ENCODE data around the gene AMHR2. TPM values are rescaled to one million over a fixed set of nuclear protein-coding genes. Genes with fewer than 3 reads are reported as not detected.

AMHR2 gene
- total RNA-seq, 5 donors from 2014 or later (not counting 1 experiment from before 2014, with no cell fraction given) = 0.19 TPM; not detected in 4

- DNase-seq (peak in 34 of 35 experiments; percentile 76 to 100 (median 98)), ATAC-seq (replicated peaks in 1 of 4) (peak; percentile 75 to 79 (median 76))
- ChIA-PET POLR2A (interaction anchor here (0.6 to 1.4 kb wide), 6 partner anchors 35 to 199 kb away, joined by 3 to 7 read pairs (median 5); partner anchors contain the start of genes CSAD (in 1 of the 2), PFDN5 (in 1 of the 2), TARBP2 (in 1 of the 2) and ZNF740 (in 1 of the 2)), CTCF (interaction anchor here (0.5 to 2.4 kb wide), 18 partner anchors 26 to 373 kb away, joined by 3 to 31 read pairs (median 3); partner anchors contain the start of genes AAAS (in 2 of the 2), ATP5MC2 (in 1 of the 2), CSAD (in 1 of the 2) and EIF4B (in 1 of the 2))
- H3K4me3 ChIP-seq (ENCODE audit: control insufficient read depth in 1 of 2, extremely low read depth in 1 of 2, low read length in 1 of 2) = peak overlapping the region; percentile 51 to 65
- H3K36me3 ChIP-seq (ENCODE audit: control insufficient read depth in 2 of 2, extremely low read depth in 1 of 2, insufficient read depth in 1 of 2, low read length in 1 of 2) = peaks cover 3 to 24% of the 10 kb centered on the region in 2 donors
- H3K27ac ChIP-seq (ENCODE audit: low read length) = peak overlapping the region; percentile 64
- no peaks in the 10 kb centered on the region for H3K27me3 ChIP-seq (replicated peaks in 1 of 2; ENCODE audit: control insufficient read depth in 2 of 2, extremely low read depth in 1 of 2, insufficient read depth in 2 of 2, low read length in 1 of 2)
- WGBS (ENCODE audit: insufficient coverage) = under 1% methylated on average over 26 of the region's 29 CpGs
- Mint-ChIP-seq H3K36me3 (peaks cover 28% of the 10 kb centered on the region), H3K9me3 (no peaks in the 10 kb centered on the region), H3K27ac (no peak overlapping the region), H3K4me3 (no peak overlapping the region), H3K27me3 (no peaks in the 10 kb centered on the region), H3K4me1 (peaks cover 32 to 45% (median 38%) of the 10 kb centered on the region in 3 donors)
- H3K4me1 ChIP-seq (ENCODE audit: control insufficient read depth in 1 of 2, extremely low read depth in 1 of 2, insufficient read depth in 2 of 2, low read length in 2 of 2) = peaks cover 31 to 51% of the 10 kb centered on the region in 2 experiments
- no peaks in the 10 kb centered on the region for H3K9me3 ChIP-seq
Observed at GRCh38 chr12:53379389-53380103, 44.1 kb upstream of the AMHR2 start.

- peaks cover 28% of the 10 kb centered on the region for H3K36me3 Mint-ChIP-seq
- Histone ChIP-seq H3K4me1 (ENCODE audit: control insufficient read depth in 1 of 2, extremely low read depth in 1 of 2, insufficient read depth in 2 of 2, low read length in 2 of 2) (peaks cover 32 to 57% of the 10 kb centered on the region in 2 experiments), H3K27me3 (replicated peaks in 1 of 2; ENCODE audit: control insufficient read depth in 2 of 2, extremely low read depth in 1 of 2, insufficient read depth in 2 of 2, low read length in 1 of 2) (no peaks in the 10 kb centered on the region), H3K4me3 (ENCODE audit: control insufficient read depth in 1 of 2, extremely low read depth in 1 of 2, low read length in 1 of 2) (peak within 1 kb of the TSS; percentile 55 to 65), H3K27ac (ENCODE audit: low read length) (peak within 1 kb of the TSS; percentile 68), H3K36me3 (ENCODE audit: control insufficient read depth in 2 of 2, extremely low read depth in 1 of 2, insufficient read depth in 1 of 2, low read length in 1 of 2) (peaks cover 5 to 27% of the 10 kb centered on the region in 2 donors), H3K9me3 (no peaks in the 10 kb centered on the region)
- WGBS (ENCODE audit: insufficient coverage) = 1% methylated on average over 20 of the region's 71 CpGs
- ATAC-seq (replicated peaks in 1 of 4) (peak; percentile 40 to 58 (median 56)), DNase-seq (peak; percentile 62 to 100 (median 78))
- H3K4me3 Mint-ChIP-seq = peak within 1 kb of the TSS in 2 of 3 donors; percentile 78 to 84
- H3K27me3 Mint-ChIP-seq = no peaks in the 10 kb centered on the region
- ChIA-PET CTCF (interaction anchor here (0.5 to 2.8 kb wide), 15 partner anchors 27 to 374 kb away, joined by 3 to 31 read pairs (median 3); partner anchors contain the start of genes AAAS (in 1 of the 2), ATP5MC2 (in 1 of the 2), EIF4B (in 1 of the 2) and MYG1 (in 1 of the 2)), POLR2A (interaction anchor here (0.6 to 1.4 kb wide), 5 partner anchors 36 to 121 kb away, joined by 3 to 7 read pairs (median 5); partner anchors contain the start of gene TARBP2 (in 2 of the 2))
- peak within 1 kb of the TSS; percentile 85 to 87 for H3K27ac Mint-ChIP-seq
- no peaks in the 10 kb centered on the region for H3K9me3 Mint-ChIP-seq
- H3K4me1 Mint-ChIP-seq = peaks cover 32 to 47% (median 41%) of the 10 kb centered on the region in 3 donors
Observed at GRCh38 chr12:53380104-53380793, 43.4 kb upstream of the AMHR2 start, which contains the start of gene SP1. SP1 (plus strand) TSS chr12:53380176; CDS start chr12:53380292, 116 bp downstream.

- Histone ChIP-seq H3K4me1 (ENCODE audit: control insufficient read depth in 1 of 2, extremely low read depth in 1 of 2, insufficient read depth in 2 of 2, low read length in 2 of 2) (peaks cover 32 to 64% of the 10 kb centered on the region in 2 experiments), H3K4me3 (ENCODE audit: control insufficient read depth in 1 of 2, extremely low read depth in 1 of 2, low read length in 1 of 2) (peak overlapping the region; percentile 39 to 55), H3K27ac (ENCODE audit: low read length) (peak overlapping the region; percentile 15), H3K36me3 (ENCODE audit: control insufficient read depth in 2 of 2, extremely low read depth in 1 of 2, insufficient read depth in 1 of 2, low read length in 1 of 2) (peaks cover 5 to 33% of the 10 kb centered on the region in 2 donors), H3K27me3 (replicated peaks in 1 of 2; ENCODE audit: control insufficient read depth in 2 of 2, extremely low read depth in 1 of 2, insufficient read depth in 2 of 2, low read length in 1 of 2) (no peaks in the 10 kb centered on the region), H3K9me3 (no peaks in the 10 kb centered on the region)
- Mint-ChIP-seq H3K4me1 (peaks cover 36 to 53% (median 44%) of the 10 kb centered on the region in 3 donors), H3K36me3 (peaks cover 30% of the 10 kb centered on the region), H3K9me3 (no peaks in the 10 kb centered on the region), H3K27ac (peak overlapping the region; percentile 85 to 93), H3K4me3 (peak overlapping the region in 2 of 3 donors; percentile 78 to 84), H3K27me3 (no peaks in the 10 kb centered on the region)
- CTCF ChIA-PET = interaction anchor here (0.6 to 2.8 kb wide), 9 partner anchors 25 to 96 kb away, joined by 3 to 24 read pairs (median 3); partner anchors contain the start of genes AAAS (in 1 of the 2) and PRR13 (in 1 of the 2)
- POLR2A ChIA-PET = interaction anchor here in 1 of 2 donors (0.5 kb wide), 1 partner anchor 72 kb away, joined by 6 read pairs; no protein-coding TSS in a partner anchor
- WGBS (ENCODE audit: insufficient coverage) = 17% methylated on average over 7 of the region's 21 CpGs
- ATAC-seq (replicated peaks in 1 of 4) (no peak), DNase-seq (peak in 1 of 35 experiments; percentile 7)
Observed at GRCh38 chr12:53380794-53381730, 42.6 kb upstream of the AMHR2 start.

GRCh38 chr12:53381731-53382630 lies 41.7 kb upstream of the AMHR2 start:
- Mint-ChIP-seq H3K4me3 (peak overlapping the region in 2 of 3 donors; percentile 78 to 84), H3K27me3 (no peaks in the 10 kb centered on the region), H3K9me3 (no peaks in the 10 kb centered on the region), H3K4me1 (peaks cover 46 to 58% (median 50%) of the 10 kb centered on the region in 3 donors), H3K36me3 (peaks cover 32% of the 10 kb centered on the region), H3K27ac (peak overlapping the region; percentile 85 to 93)
- ATAC-seq (replicated peaks in 1 of 4) = no peak
- WGBS (ENCODE audit: insufficient coverage) = 54% methylated on average over 5 of the region's 9 CpGs
- ChIA-PET CTCF (interaction anchor here (0.5 to 2.8 kb wide), 9 partner anchors 26 to 1027 kb away, joined by 3 to 24 read pairs (median 3); partner anchors contain the start of genes AAAS (in 1 of the 2) and PRR13 (in 1 of the 2)), POLR2A (no interaction called here)
- no peaks in the 10 kb centered on the region for H3K9me3 ChIP-seq
- H3K27me3 ChIP-seq (replicated peaks in 1 of 2; ENCODE audit: control insufficient read depth in 2 of 2, extremely low read depth in 1 of 2, insufficient read depth in 2 of 2, low read length in 1 of 2) = no peaks in the 10 kb centered on the region
- peak in 31 of 35 experiments; percentile 2 to 71 (median 32) for DNase-seq
- H3K4me3 ChIP-seq (ENCODE audit: control insufficient read depth in 1 of 2, extremely low read depth in 1 of 2, low read length in 1 of 2) = no peak overlapping the region
- H3K27ac ChIP-seq (ENCODE audit: low read length) = peak overlapping the region; percentile 4
- H3K36me3 ChIP-seq (ENCODE audit: control insufficient read depth in 2 of 2, extremely low read depth in 1 of 2, insufficient read depth in 1 of 2, low read length in 1 of 2) = peaks cover 5 to 36% of the 10 kb centered on the region in 2 donors
- H3K4me1 ChIP-seq (ENCODE audit: control insufficient read depth in 1 of 2, extremely low read depth in 1 of 2, insufficient read depth in 2 of 2, low read length in 2 of 2) = peaks cover 33 to 73% of the 10 kb centered on the region in 2 experiments

- Histone ChIP-seq H3K4me3 (ENCODE audit: control insufficient read depth in 1 of 2, extremely low read depth in 1 of 2, low read length in 1 of 2) (peak overlapping the region in 1 of 2 donors; percentile 7), H3K36me3 (ENCODE audit: control insufficient read depth in 2 of 2, extremely low read depth in 1 of 2, insufficient read depth in 1 of 2, low read length in 1 of 2) (peaks cover 5 to 42% of the 10 kb centered on the region in 2 donors), H3K4me1 (ENCODE audit: control insufficient read depth in 1 of 2, extremely low read depth in 1 of 2, insufficient read depth in 2 of 2, low read length in 2 of 2) (peaks cover 33 to 76% of the 10 kb centered on the region in 2 experiments), H3K9me3 (no peaks in the 10 kb centered on the region), H3K27ac (ENCODE audit: low read length) (no peak overlapping the region), H3K27me3 (replicated peaks in 1 of 2; ENCODE audit: control insufficient read depth in 2 of 2, extremely low read depth in 1 of 2, insufficient read depth in 2 of 2, low read length in 1 of 2) (no peaks in the 10 kb centered on the region)
- 80% methylated on average over 2 of the region's 2 CpGs for WGBS (ENCODE audit: insufficient coverage)
- ATAC-seq (replicated peaks in 1 of 4) (no peak), DNase-seq (no peak)
- H3K4me3 Mint-ChIP-seq = peak overlapping the region in 2 of 3 donors; percentile 78 to 84
- H3K27me3 Mint-ChIP-seq = no peaks in the 10 kb centered on the region
- peaks cover 38% of the 10 kb centered on the region for H3K36me3 Mint-ChIP-seq
- no peaks in the 10 kb centered on the region for H3K9me3 Mint-ChIP-seq
- POLR2A ChIA-PET = interaction anchor here in 1 of 2 donors (0.6 to 0.7 kb wide), 2 partner anchors 31 to 359 kb away, joined by 3 to 4 read pairs; no protein-coding TSS in a partner anchor
- H3K27ac Mint-ChIP-seq = peak overlapping the region; percentile 7 to 69
- H3K4me1 Mint-ChIP-seq = peaks cover 58 to 67% (median 61%) of the 10 kb centered on the region in 3 donors
- CTCF ChIA-PET = interaction anchor here (0.7 to 2.8 kb wide), 4 partner anchors 28 to 63 kb away, joined by 3 to 24 read pairs (median 4); no protein-coding TSS in a partner anchor
Observed at GRCh38 chr12:53383258-53383657, 40.4 kb upstream of the AMHR2 start.

All from T-cell (primary cell).